Measurements from ENCODE around the gene LRP6.

The LRP6 gene

DNA sequence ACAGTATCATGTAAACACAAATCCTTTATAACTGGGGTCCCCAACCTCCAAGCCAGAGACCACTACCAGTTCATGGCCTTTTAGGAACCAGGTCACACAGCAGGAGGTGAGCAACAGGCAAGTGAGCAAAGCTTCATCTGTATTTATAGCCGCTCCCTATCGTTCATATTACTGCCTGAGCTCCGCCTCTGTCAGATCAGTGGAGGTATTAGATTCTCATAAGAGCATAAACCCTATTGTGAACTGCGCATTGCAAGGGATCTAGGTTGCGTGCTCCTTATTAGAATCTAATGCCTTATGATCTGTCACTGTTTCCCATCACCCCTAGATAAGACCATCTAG lies 49.9 kb downstream of the LRP6 start:
- H3K27ac ChIP-seq, result no peak overlapping the region
- DNase-seq (ENCODE audit: low read depth, low spot score), result no peak

- no peak for DNase-seq (ENCODE audit: low read depth, low spot score)
- no peak overlapping the region for H3K27ac ChIP-seq
These were observed 50.4 kb downstream of the LRP6 start for GRCh38 chr12:12216349-12217017.

DNA sequence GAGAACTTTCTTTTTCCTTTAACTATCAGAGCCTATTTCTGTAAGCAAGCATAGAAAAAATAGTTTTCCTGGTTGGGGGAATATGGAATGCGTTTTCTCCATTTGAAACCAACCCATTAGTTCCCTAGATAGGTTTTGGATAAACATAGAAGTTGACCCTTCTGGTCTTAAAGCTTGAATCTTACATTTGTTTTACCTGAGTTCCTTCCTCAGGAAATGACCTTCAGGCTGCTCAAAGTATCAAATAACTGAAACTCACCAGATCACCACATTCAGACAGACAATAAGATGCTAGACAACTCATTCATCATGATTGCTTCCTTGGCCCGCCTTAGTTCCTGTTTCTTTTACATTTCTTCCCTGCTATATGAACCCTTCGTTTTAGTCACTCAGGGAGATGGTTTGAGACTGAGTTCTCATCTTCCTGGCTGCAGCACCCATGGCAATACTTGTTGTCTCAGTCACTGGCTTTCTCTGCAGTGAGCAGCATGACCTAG lies 52.2 kb downstream of the LRP6 start:
- H3K27ac ChIP-seq, result peak overlapping the region; percentile 3
- no peak for DNase-seq (ENCODE audit: low read depth, low spot score)

DNA sequence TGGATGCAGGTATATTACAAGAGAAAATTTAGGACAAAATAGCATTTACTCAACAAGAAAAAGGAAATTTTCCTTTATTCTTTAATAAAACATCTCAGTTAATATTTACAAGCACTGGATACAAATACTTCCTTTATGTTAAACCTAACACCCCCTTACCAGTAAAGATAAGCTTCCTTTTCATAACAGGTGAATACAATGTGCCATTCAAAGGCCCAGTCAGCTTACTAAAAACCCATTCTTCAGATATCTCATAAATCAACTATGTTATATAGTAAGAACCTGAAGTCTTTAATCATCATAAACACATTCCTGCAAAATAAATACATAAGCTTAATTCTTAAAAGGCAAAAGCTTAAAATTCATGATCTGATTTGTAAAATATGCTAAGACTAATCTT lies 52.6 kb downstream of the LRP6 start:
- no peak overlapping the region for H3K27ac ChIP-seq
- no peak for DNase-seq (ENCODE audit: low read depth, low spot score)

DNA sequence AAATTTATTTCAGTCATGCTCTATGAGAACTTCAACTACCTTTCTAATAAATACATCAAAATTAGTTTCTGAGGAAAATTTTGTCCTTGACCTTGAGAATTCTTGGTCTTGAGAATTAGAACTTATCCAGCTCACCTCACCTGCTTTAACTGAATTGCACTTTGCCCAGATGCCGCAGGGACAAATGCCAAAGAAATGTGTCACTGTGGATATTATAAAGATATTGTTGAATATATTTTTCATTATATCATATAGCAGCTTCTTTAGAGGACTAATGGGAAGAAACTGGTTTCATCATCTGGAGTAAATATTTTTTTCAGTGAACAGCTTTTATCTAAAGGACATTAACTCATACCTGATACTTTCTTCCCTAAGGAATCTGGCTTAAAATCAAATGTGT lies 54.1 kb downstream of the LRP6 start:
- no peak overlapping the region for H3K27ac ChIP-seq
- DNase-seq (ENCODE audit: low read depth, low spot score), result no peak

GRCh38 chr12:12210983-12211382 lies 55.9 kb downstream of the LRP6 start:
- no peak overlapping the region for H3K27ac ChIP-seq
- DNase-seq (ENCODE audit: low read depth, low spot score), result no peak

- no peak overlapping the region for H3K27ac ChIP-seq
- no peak for DNase-seq (ENCODE audit: low read depth, low spot score)
These were observed 56.4 kb downstream of the LRP6 start for GRCh38 chr12:12210416-12210815.

- no peak overlapping the region for H3K27ac ChIP-seq
- DNase-seq (ENCODE audit: low read depth, low spot score), result no peak
These were observed 57.2 kb downstream of the LRP6 start for GRCh38 chr12:12209675-12210074.

- no peak for DNase-seq (ENCODE audit: low read depth, low spot score)
- H3K27ac ChIP-seq, result no peak overlapping the region
These were observed 57.8 kb downstream of the LRP6 start for GRCh38 chr12:12209043-12209442.

DNA sequence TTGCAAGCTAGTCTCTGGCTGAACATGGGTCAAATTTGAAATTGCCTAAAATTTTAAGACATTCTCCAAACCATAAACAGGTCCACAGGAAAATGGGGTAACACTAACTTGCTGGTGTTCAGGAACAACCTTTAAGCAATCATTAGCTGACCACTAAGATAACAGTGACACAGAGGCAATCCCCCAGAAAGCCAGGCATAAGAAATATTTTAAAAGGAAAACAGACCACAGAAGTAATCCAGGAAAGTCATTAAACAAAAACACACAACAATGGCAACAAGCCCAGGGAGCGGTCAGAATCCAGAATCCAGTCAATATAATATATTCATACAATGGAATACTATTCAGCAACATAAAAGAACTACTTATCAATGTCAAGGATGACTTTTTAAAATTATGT lies 59.1 kb downstream of the LRP6 start:
- no peak overlapping the region for H3K27ac ChIP-seq
- DNase-seq (ENCODE audit: low read depth, low spot score), result no peak

DNA sequence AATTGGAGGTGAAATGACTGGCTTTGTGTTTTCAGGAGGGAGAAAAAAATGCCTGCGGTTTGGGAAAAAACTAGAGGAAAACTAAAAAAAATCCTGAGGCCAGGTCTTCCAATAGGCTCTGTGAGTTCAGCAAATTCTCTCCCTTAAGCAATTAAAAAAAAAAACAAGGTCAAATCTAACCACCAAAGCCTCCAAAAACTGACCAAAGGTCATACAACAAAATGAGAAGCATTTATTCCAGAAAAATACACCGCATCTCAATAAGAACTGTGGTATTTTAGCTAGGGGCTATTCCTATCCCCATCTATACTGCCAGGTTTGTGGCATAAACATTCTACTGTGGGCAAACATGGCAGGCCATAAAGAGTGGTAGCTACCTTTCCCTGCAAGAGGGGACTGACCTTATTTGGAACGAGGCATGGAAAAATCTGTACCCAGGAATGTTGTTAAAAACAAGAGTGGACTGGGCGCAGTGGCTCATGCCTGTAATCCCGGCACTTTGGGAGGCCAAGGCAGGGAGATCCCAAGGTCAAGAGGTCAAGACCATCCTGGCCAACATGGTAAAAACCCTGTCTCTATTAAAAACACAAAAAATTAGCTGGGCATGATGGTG lies 60.0 kb downstream of the LRP6 start:
- H3K27ac ChIP-seq, result no peak overlapping the region
- DNase-seq (ENCODE audit: low read depth, low spot score), result no peak

DNA sequence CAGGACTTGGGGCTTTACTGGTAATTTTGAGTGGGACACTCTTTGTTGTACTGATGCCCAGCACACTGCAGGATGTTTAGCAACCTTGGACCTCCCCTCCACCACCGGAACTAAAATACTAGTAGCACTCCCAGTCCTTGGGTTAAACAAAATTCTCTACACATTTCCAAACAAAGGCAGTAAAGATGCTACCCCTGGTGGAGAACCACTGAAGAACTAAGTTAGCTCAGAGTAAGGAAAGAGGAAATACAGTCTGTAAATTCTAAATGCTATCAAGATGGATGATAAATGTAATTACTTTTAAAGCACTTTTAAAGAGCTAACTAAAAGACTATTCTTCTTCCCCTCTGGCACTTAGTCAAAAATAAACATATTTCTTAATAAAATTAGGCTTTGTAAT lies 64.1 kb downstream of the LRP6 start:
- DNase-seq (ENCODE audit: low read depth, low spot score), result no peak
- H3K27ac ChIP-seq, result no peak overlapping the region

GRCh38 chr12:12202105-12202504 lies 64.7 kb downstream of the LRP6 start:
- DNase-seq (ENCODE audit: low read depth, low spot score), result no peak
- no peak overlapping the region for H3K27ac ChIP-seq

- H3K27ac ChIP-seq, result no peak overlapping the region
- no peak for DNase-seq (ENCODE audit: low read depth, low spot score)
These were observed 65.5 kb downstream of the LRP6 start for GRCh38 chr12:12201274-12201758.

- DNase-seq (ENCODE audit: low read depth, low spot score), result no peak
- no peak overlapping the region for H3K27ac ChIP-seq
These were observed 66.5 kb downstream of the LRP6 start for GRCh38 chr12:12200363-12200762.

- no peak overlapping the region for H3K27ac ChIP-seq
- DNase-seq (ENCODE audit: low read depth, low spot score), result no peak
These were observed 68.7 kb downstream of the LRP6 start for GRCh38 chr12:12198124-12198523.

DNA sequence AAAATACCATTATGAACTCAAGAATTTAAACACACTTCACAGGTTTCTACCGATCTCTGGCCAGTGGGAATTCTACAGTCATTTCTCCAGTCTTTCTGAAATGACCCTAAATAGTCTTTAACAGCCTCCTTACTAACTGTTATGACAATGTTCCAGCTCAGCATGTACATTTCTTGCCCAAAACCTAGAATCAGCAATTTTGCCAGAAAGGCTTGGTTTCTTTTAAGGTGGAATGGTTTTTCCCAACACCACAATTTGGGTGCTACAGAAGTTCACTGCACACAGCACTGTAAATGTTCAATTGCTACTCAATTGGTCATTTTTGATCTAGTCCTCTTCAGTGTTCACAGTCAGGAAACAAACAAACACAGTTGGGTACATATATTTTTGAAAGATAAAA lies 69.7 kb downstream of the LRP6 start:
- DNase-seq (ENCODE audit: low read depth, low spot score), result no peak
- H3K27ac ChIP-seq, result no peak overlapping the region

DNA sequence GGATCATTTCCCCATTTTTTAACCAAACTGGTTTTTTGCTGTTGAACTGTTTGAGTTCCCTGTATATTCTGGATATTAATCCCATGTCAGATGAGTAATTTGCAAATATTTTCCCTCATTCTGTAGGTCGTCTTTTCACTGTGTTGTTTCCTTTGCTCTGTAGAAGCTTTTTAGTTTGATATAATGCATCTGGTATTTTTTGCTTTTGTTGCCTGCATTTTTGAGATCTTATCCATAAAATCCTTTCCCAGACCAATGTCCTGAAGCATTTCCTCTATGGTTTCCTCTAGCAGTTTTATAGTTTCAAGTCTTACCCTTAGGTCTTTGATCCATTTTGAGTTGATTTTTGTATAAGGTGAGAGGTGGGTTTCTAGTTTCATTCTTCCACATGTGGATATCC lies 71.3 kb downstream of the LRP6 start:
- no peak for DNase-seq (ENCODE audit: low read depth, low spot score)
- no peak overlapping the region for H3K27ac ChIP-seq

DNA sequence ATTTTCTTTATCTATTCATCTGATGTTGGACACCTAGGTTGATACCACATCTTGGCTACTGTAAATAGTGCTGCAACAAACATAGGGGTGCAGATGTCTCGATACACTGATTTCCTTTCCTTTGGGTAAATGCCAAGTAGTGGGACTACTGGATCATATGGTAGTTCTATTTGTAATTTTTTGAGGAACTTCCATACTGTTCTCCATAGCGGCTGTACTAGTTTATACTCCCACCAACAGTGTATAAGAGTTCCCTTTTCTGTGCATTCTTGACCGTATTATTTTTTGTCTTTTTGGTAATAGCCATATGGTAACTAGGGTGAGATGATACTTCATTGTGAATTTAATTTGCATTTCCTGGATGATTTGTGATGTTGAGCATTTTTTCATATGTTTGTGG lies 71.8 kb downstream of the LRP6 start:
- DNase-seq (ENCODE audit: low read depth, low spot score), result no peak
- no peak overlapping the region for H3K27ac ChIP-seq

DNA sequence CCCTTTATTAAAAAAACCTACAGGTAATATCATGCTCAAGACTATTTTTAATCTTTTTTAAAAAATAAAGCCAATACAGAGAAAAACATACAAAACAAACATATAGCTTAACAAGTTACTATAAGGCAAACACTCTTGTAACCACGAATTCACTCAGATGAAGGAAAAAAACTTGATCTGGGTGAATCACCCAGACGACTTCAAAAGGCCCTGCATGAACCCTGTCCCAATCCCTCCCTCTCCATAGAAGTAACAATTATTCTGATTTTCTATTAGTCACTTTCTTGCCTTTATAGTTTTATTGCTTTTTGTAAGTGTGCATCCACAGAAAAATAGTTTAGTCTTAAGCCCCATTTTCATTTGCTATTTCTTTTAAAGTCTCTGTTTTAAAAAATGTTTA lies 72.6 kb downstream of the LRP6 start:
- H3K27ac ChIP-seq, result no peak overlapping the region
- DNase-seq (ENCODE audit: low read depth, low spot score), result no peak

DNA sequence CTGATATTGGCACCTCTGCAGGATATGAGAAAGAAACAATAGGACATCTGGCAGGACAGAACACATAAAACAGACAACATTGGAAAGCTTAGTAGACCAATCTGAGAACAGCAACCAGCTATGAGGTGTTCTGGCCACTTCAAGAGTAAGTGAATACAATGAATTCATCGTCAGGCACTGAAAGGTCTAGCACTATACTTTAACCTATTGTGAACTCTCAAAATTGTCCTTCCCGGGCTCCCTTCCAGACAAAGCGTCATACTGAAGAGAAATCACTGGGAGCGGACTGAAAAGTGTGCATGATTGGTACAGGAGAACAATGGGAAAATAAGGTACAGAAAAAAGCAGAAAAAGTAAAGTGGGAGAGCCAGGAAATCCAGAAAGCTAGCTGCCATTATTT lies 75.8 kb downstream of the LRP6 start:
- DNase-seq (ENCODE audit: low read depth, low spot score), result no peak

More for the DNA sequence above, 75.8 kb downstream of the LRP6 start:
- no peak overlapping the region for H3K27ac ChIP-seq
